Suprapubic skin (tissue), 4 donors: ENCODE measurements around the gene ID1. TPM values are rescaled to one million over a fixed set of nuclear protein-coding genes. Genes with fewer than 3 reads are reported as not detected.

Source experiments
- DNase-seq, 2 donors: peaks; one replicate each; pipeline ENCODE4 v3.0.0-alpha.2; 2019; ENCODE audit warnings: low spot score in 2 of 2
- H3K27ac ChIP-seq: fragments of 200-600 bp; sonication (generic); one replicate; pipeline ENCODE4 v1.5.1; 2019
- H3K27me3 ChIP-seq: fragments of 200-600 bp; sonication (generic); one replicate; pipeline ENCODE4 v1.5.1; 2019
- H3K36me3 ChIP-seq: fragments of 200-600 bp; sonication (generic); one replicate; pipeline ENCODE4 v1.5.1; 2019
- H3K4me1 ChIP-seq: fragments of 200-600 bp; sonication (generic); one replicate; pipeline ENCODE4 v1.5.1; 2019
- H3K4me3 ChIP-seq: fragments of 200-600 bp; sonication (generic); one replicate; pipeline ENCODE4 v1.5.1; 2019; ENCODE audit warnings: mild to moderate bottlenecking
- H3K9me3 ChIP-seq: fragments of 200-600 bp; sonication (generic); one replicate; pipeline ENCODE4 v1.5.1; 2019
- CTCF ChIP-seq, 2 donors: fragments of 200-600 bp in 1 of 2; fragments of 450-650 bp in 1 of 2; sonication (generic) in 1 of 2; IDR thresholded peaks; one replicate each; pipeline ENCODE4 v1.5.1; 2016 to 2019; ENCODE audit warnings: antibody characterized with exemption in 2 of 2, mild to moderate bottlenecking in 1 of 2, moderate library complexity in 1 of 2
- EP300 ChIP-seq: sonication (generic); formaldehyde crosslinking; IDR thresholded peaks from one replicate; pipeline ENCODE4 v1.6.1; 2017; ENCODE audit warnings: antibody characterized with exemption
- POLR2A ChIP-seq, 2 donors: fragments of 450-650 bp; IDR thresholded peaks; one replicate each; pipeline ENCODE4 v1.6.1; 2017; ENCODE audit warnings: antibody characterized with exemption in 2 of 2, mild to moderate bottlenecking in 2 of 2, moderate library complexity in 2 of 2
- POLR2AphosphoS5 ChIP-seq, 3 donors: sonication (generic); formaldehyde crosslinking; IDR thresholded peaks; one replicate each; pipeline ENCODE4 v1.6.1; 2017; ENCODE audit warnings: antibody characterized with exemption in 3 of 3
- WGBS: methylation state at CpG from one replicate; pipeline ENCODE4 v1.1.5; 2018; 5-methylcytosine and 5-hydroxymethylcytosine counted together
- total RNA-seq, 4 donors: library from RNA; depleted of rRNA; stranded (reverse); fragments of >200 nt; gene quantifications; one replicate each; pipeline ENCODE4 v1.1.0, GENCODE V29; 2016

ID1 gene
- total RNA-seq, 4 donors from 2014 or later, result 335 to 766 (median 507) TPM

- WGBS, result 41% methylated on average over 5 of the region's 5 CpGs
- no peak overlapping the region for H3K27ac ChIP-seq
- H3K27me3 ChIP-seq, result no peaks in the 10 kb centered on the region
- DNase-seq, result no peak
- no peaks in the 10 kb centered on the region for H3K36me3 ChIP-seq
- H3K4me1 ChIP-seq, result peaks cover 18% of the 10 kb centered on the region
- no peak for TF ChIP-seq POLR2A (IDR thresholded peaks at IDR 0.05)
- TF ChIP-seq EP300, result no peak
- TF ChIP-seq POLR2AphosphoS5 (IDR thresholded peaks at IDR 0.05), result no peak
- no peak for TF ChIP-seq CTCF (IDR thresholded peaks at IDR 0.05)
- no peaks in the 10 kb centered on the region for H3K9me3 ChIP-seq
- no peak overlapping the region for H3K4me3 ChIP-seq
These were observed 48.5 kb downstream of the ID1 start for GRCh38 chr20:31653561-31653960.

DNA sequence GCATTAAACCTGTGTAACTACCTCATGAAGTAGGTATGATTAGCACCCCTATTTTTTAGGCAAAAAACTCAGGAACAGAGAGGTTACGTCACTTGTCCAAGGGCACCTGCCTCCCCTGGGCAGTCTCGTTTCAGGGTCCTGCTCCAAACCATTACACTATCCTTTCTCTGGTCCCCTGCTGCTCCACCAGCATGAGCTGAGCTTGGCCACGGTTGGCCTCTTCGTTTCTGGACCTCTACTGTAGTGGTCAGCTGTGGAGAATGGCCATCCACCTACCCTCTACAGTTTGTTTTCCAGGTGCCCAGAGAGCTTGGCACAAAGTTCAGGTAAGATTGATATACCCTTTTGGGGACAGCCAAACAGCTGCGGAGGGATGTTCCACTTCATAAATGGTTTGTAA, 49.4 kb downstream of the ID1 start:
- no peak for DNase-seq
- TF ChIP-seq EP300 (no peak), POLR2A (IDR thresholded peaks at IDR 0.05) (no peak), POLR2AphosphoS5 (IDR thresholded peaks at IDR 0.05) (no peak), CTCF (IDR thresholded peaks at IDR 0.05) (no peak)
- Histone ChIP-seq H3K27me3 (no peaks in the 10 kb centered on the region), H3K9me3 (no peaks in the 10 kb centered on the region), H3K36me3 (no peaks in the 10 kb centered on the region), H3K27ac (no peak overlapping the region), H3K4me3 (no peak overlapping the region), H3K4me1 (peaks cover 18% of the 10 kb centered on the region)
- WGBS, result 81% methylated on average over 5 of the region's 5 CpGs

Other genes with a start within 250 kb of the ID1 start
- gene DEFB118, start 236.7 kb upstream of the ID1 start, total RNA-seq, result not detected
- gene DEFB119, start 214.7 kb upstream of the ID1 start, total RNA-seq, result not detected
- gene DEFB121, start 199.1 kb upstream of the ID1 start, total RNA-seq, result not detected
- not detected for gene DEFB123, start 164.7 kb upstream of the ID1 start, total RNA-seq
- not detected for gene DEFB124, start 130.2 kb upstream of the ID1 start, total RNA-seq
- gene REM1, start 130.0 kb upstream of the ID1 start, total RNA-seq, result 1 to 10 TPM in 1 of 4 donors, under 1 TPM in 2, not detected in 1; 0.57 to 2.3 (median 0.64) TPM
- 10 to 100 TPM; 44.3 to 59.7 (median 54.4) TPM for gene HM13, start 90.8 kb upstream of the ID1 start, total RNA-seq
- 1 to 10 TPM in 1 of 4 donors, not detected in 3; 2.7 TPM for gene COX4I2, start 32.6 kb downstream of the ID1 start, total RNA-seq
- gene BCL2L1, start 117.6 kb downstream of the ID1 start, total RNA-seq, result 100 to 1,000 TPM; 104 to 120 (median 107) TPM
- gene TPX2, start 134.0 kb downstream of the ID1 start, total RNA-seq, result 10 to 100 TPM in 2 of 4 donors, 1 to 10 TPM in 2; 4.4 to 11.2 (median 9.7) TPM
- not detected for gene MYLK2, start 214.1 kb downstream of the ID1 start, total RNA-seq
- gene FOXS1, start 240.3 kb downstream of the ID1 start, total RNA-seq, result not detected